NK-92 (cell line): Measurements from ENCODE around the gene MSRB3.
"Not testable (repeated sequence)": the region's sequence is repeated elsewhere in the genome, so short reads cannot be mapped to it uniquely, and the experiment has no call there.

ENCODE experiments used
- DNase-seq: peaks from one replicate; lab custom pipeline; 2025; ENCODE audit not compliant: unreplicated experiment; lab: John Stamatoyannopoulos, UW

MSRB3 gene

DNA sequence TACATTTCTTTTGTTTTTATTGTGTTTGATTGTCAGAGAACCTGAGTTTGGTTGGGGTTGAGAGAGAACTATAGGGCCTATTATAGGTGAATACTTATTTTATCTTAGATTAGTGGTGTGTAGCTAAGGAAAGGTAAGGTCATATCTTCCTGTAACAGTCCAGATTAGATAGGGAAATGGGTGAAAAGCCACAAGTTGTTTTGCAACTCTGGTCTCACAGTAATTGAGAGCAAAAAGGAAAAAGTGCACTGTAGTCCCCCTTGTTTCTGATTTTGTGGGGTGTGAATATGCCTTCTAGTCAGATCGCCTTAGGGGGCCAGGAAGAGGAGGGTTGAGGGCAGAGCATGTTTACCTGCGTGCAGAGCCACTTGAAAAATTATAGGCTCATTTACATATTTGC, 8.9 kb downstream of the MSRB3 start:
- no peak for DNase-seq

- no peak for DNase-seq
Measured at GRCh38 chr12:65292241-65292640, 13.8 kb downstream of the MSRB3 start.

DNA sequence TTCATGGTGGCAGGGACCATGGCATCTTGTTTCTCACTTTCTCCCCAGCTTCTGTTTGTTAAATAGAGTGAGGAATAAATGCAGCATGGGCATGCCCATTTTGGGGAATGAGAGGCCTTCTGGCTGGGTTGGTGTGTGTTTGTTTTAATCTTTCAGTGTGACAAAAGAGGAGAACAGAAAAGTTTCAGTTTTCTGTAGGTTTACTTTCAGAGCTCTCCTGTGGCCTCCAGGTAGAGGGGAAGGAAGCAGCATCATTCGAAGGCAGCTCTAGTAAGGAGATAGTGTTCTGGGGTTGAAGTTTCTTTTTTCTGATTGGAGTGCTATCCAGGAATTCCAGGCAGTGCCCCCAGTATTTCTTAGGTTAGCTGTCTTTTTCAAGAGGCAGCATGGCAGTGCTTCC, 15.3 kb downstream of the MSRB3 start:
- no peak for DNase-seq

GRCh38 chr12:65294641-65295262, 16.3 kb downstream of the MSRB3 start:
- no peak for DNase-seq

GRCh38 chr12:65296508-65297265, 18.2 kb downstream of the MSRB3 start:
- DNase-seq = no peak

DNA sequence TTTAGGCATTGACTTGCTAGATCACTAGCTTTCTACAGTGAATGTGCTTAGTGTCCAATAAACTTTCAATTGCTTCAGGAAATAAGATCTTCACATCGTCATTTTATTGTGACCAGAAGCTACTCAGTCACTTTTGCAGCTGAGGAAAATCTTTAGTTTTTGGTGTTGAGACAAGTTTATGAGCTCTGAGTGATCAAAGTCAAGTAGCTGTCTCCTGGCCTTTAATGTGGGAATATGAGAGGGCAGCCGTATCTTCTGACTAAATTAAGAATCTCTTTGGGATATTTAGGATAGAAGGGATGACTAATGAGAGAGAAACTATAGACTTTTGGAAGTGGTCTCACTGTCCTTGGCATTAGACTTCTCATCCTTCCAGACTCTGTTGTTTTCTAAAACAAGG, 21.6 kb downstream of the MSRB3 start:
- DNase-seq = no peak

GRCh38 chr12:65300679-65301349, 22.3 kb downstream of the MSRB3 start:
- no peak for DNase-seq

DNA sequence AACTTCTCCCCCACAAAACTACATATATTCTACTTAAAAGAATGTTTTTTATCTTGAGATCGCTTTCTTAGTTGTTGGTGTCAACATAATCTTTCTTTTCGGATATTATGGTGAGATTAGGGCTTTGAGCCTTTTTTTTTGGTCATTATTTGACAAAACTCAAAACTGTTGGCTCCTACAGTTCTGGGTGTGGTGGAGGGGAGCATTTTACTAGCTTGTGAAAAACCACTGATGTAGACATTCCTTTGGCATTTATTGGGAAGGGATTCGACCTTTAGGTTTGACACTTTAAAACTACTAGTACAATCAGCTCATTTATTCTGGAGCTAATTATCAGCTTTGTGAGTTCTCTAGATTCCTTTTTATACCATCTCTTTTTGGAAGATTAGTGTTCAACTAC, 24.4 kb downstream of the MSRB3 start:
- DNase-seq = no peak

DNA sequence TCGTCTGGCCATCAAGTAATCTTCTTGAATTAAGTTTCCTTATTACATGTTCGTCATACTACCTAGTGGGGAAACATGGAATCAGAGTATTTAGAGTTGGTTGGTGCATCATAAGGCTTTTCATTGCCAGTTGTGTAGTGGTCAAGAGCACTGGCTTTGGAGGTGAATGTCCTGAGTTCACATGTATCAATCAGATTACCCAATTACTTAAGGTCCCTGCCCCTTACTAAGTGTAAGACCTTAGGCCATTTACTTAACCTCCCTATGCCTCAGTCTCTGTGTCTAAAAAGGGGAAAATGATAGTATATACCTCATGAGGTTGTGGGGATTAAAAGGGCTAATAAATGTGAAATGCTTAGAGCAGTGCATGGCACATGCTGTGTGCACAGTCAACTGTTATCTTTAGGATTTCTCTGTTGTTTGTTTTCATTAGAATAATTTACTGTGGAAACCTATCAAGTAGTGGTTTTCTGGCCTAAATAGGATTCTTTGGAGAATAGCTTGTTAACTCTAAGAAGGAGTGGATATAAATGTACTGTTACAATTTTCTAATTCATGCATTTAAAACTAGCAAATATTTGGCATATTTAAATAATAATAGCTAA, 27.0 kb downstream of the MSRB3 start:
- no peak for DNase-seq

DNA sequence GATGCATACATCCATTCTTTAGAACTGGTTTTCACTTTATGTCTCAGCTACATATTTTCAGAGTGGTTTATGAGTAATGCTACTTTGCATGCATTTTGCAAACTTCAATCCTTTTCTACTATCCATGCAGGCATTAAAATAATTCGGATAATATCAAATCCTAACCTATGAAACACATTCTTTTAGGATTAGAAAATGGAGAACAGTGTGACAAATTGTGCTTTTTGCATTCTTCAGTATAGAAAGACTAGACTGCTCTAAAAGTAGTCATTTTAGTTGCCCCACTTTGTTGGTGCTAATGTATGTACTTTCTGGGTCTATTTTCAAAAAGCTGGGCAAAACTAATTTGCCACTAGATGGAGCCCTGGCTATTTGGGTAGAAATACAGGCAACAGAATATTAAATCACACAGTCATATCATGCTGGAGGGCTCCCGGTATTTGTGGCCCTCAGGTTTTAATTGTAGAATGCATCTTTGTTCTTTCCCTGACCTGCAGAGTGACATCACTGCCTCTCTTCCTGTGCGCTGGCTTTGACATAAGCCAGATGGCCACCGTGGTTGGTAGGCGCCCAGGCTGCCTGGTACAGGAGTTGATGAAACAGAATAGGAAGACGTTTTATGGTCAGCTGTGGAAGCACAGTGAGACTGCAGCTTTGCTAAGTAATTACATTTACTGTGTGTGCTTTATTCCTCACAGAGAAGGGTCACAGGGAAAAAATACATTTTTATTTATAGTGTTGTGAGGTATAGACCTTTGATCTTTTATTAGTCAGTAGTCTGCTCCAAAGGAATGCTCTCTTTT, 28.1 kb downstream of the MSRB3 start:
- DNase-seq = no peak

DNA sequence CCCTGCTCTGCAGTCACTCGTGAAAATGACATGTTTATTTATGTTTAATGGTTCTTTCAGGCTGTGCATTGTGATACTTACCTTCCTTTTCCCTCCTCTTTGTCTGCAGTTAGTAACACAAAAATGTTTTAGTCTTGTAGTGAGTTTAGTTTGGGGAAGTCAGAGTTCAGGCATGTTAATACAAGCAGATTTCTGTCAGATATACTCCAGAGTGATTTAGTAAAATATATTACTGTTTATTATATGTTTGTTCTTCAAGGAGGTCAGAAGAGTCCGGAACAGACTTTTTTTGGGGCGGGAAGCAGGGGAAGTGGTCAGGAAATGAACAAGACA, 28.7 kb downstream of the MSRB3 start:
- DNase-seq = no peak

DNA sequence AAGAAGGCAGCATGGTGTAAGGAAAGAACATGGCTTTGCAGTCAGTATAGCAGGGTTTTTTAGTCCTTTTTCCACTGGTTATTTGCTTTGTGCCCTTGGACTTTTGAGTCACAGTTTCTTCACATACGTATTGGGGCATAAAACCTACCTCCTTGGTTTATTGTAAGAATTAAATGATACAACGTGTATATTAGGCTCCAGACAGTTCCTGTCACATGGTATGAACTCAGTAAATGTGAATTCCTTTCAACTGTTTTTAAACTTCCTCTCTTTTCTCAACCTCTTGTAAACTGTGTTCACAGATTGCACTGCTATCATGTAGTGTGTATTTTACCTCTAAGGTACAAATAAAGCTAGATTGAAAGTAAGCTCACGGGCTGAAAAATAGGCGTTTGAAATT, 29.5 kb downstream of the MSRB3 start:
- no peak for DNase-seq

DNA sequence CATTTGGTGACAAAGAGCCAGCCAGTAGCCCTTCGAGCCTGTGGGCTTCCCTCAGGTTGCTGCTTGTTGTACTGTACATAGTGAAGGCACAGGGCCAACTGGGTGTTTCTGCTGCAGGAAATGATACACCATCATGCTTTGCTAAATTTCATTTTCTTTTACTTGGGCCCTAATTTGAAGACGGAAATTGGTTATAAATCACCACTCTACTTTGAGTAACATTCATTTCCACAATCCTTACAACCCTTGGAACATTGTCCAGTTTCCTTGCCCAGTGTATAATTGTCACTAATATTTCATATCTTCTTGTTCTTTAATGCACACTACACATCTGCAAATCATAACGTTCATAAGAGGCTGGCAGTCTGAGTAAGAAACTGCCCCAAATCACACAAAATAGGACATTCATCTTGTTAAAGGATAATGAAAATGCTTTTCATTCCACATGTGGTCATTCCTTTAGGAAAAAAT, 30.2 kb downstream of the MSRB3 start:
- DNase-seq = no peak

DNA sequence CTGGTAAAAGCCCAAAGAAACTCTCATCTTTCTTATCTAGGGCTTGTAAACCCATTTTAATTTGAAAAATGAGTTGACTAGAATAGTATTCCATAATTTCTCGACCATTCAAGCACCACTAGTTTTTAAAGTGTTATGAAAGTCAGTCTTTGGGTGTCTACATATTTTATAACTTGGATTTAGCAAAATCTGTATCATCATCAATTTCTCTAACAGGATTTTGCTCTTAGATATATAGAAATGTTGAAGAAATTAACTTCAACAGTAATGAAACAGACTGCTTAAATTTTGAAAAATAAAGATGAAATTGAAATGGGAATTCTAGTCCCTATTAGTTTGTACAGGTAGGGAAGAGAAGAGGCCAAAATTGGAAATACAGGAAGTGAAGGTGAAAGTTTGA, 32.8 kb downstream of the MSRB3 start:
- DNase-seq = no peak

DNA sequence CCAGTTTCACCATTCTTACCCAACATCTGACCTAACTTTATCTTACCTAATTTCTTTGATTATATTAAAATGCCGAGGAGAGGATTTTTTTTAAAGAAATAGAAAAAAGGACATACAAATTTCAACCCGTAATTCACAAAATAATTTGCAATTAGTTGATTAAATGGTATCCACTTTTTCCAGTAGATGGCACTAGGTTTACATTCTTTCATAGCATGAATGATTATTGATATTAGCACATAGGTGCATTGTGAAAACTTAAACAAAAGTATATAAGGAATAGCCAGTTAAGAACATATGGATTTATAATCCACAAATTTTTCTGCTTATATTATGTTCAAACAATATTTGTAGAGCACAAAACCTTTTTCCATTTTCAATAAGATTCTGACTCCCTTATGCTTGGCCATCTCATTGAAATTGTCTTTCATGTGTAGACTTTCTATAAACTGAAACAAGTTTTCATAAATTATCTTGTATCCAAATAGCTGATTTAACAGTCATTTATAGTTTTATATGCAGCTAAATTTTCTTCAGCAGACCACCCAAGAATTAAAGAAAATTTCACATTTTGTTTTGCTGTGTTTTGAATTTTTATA, 35.3 kb downstream of the MSRB3 start:
- DNase-seq = no peak

- DNase-seq = not testable (repeated sequence)
Measured at GRCh38 chr12:65315238-65315637, 36.8 kb downstream of the MSRB3 start.

- no peak for DNase-seq
Measured at GRCh38 chr12:65318186-65318685, 39.8 kb downstream of the MSRB3 start.

DNA sequence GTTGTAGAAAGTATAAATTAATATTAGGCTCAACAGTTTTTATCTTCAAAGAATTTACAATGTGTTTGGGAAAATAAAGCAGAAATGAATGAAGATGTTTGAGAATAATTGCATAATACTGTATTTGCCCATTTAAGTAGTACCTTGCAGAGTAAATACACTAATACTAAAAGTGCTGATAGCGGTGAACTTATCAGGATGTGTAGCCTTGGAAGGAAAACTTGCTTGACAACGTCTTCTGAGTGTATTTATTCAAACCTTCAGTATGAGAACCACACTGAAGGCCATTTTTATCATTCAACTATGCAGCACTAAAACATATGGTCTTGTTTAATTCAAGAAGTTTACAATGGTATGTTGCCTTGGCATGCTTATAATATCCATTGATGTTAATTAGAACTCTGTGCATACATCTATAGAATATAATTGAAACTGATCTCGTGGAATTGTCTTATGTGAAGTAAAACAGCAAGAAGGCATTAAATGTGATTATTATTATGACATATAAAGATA, 41.3 kb downstream of the MSRB3 start:
- DNase-seq = no peak

- no peak for DNase-seq
Measured at GRCh38 chr12:65323070-65323469, 44.6 kb downstream of the MSRB3 start.

DNA sequence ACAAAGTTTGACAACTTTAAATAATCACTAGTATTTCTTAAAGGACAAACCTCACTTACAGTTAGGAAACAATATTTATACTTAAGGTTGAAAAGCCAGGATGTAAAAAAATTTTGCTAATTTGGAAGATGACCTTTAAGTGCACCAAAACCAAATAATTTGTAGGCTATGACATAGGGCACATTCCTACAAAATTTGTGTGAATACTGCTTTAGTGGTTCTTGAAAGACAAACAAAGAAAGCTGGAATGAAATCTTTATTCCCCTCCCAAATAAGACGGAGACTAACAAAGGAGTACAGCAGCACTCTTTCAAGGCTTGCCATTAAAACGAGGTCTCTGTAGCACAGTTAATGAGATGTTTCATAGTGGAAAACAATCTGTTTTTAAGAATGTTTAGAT, 45.6 kb downstream of the MSRB3 start:
- no peak for DNase-seq
